IPS-18a (cell line): ENCODE results near the gene VWA5A.
"Not testable (repeated sequence)": the region's sequence is repeated elsewhere in the genome, so short reads cannot be mapped to it uniquely, and the experiment has no call there.

Source experiments
- H3K27ac ChIP-seq: one replicate; pipeline ENCODE4 v1.5.1; 2013; ENCODE audit warnings: low read length
- H3K27me3 ChIP-seq: one replicate; pipeline ENCODE4 v1.6.1; 2013; ENCODE audit warnings: mild to moderate bottlenecking, low read length; ENCODE audit not compliant: control insufficient read depth, insufficient read depth
- H3K36me3 ChIP-seq: one replicate; pipeline ENCODE4 v1.6.1; 2013; ENCODE audit warnings: low read depth, low read length; ENCODE audit not compliant: control insufficient read depth
- H3K4me1 ChIP-seq: one replicate; pipeline ENCODE4 v1.6.1; 2013; ENCODE audit warnings: low read depth, low read length; ENCODE audit not compliant: control insufficient read depth
- H3K4me3 ChIP-seq: one replicate; pipeline ENCODE4 v1.5.1; 2013; ENCODE audit warnings: low read length
- H3K9ac ChIP-seq: one replicate; pipeline ENCODE4 v1.6.1; 2013; ENCODE audit warnings: mild to moderate bottlenecking, low read length, moderate library complexity
- H3K9me3 ChIP-seq: one replicate; pipeline ENCODE4 v1.6.1; 2013; ENCODE audit warnings: low read depth, low read length; ENCODE audit not compliant: control insufficient read depth

The VWA5A gene

DNA sequence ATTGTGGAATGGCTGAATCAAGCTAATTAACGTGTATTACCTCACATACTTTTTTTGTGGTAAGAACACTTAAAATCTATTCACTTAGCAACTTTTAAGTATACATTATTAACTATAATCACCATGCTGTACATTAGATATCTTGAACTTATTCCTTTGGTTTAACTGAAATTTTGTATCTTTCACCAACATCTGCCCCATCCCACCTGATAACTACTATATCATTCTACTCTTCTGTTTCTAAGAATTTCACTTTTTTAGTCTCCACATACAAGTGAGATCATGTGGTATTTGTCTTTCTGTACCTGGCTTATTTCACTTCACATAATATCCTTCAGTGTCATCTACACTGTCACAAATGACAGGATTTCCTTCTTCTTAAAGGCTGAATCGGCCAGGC, 17.1 kb upstream of the VWA5A start:
- H3K9me3 ChIP-seq = no peaks in the 10 kb centered on the region

DNA sequence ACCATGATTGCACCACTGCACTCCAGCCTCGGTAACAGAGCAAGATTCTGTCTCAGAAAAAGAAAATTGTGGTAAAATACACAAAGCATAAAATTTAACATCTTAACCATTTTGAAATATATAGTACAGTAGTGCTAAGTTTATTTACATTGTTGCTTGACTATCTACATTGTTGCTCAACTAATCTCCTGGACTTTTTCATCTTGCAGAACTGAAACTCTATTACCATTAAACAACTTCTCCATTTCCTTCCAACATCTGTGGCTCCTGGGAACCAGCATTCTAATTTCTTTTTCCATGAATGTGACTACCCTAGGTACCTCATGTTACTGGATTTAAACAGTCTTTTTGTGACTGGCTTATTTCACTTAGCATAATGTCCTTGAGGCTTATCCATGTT, 13.5 kb upstream of the VWA5A start:
- Histone ChIP-seq H3K27me3 (no peaks in the 10 kb centered on the region), H3K9ac (no peak overlapping the region), H3K27ac (no peak overlapping the region), H3K4me3 (no peak overlapping the region), H3K4me1 (no peaks in the 10 kb centered on the region), H3K9me3 (no peaks in the 10 kb centered on the region), H3K36me3 (no peaks in the 10 kb centered on the region)

More for the DNA sequence above, 17.1 kb upstream of the VWA5A start:
- H3K4me3 ChIP-seq = no peak overlapping the region
- no peaks in the 10 kb centered on the region for H3K4me1 ChIP-seq
- H3K27ac ChIP-seq = no peak overlapping the region
- no peak overlapping the region for H3K9ac ChIP-seq
- H3K36me3 ChIP-seq = no peaks in the 10 kb centered on the region
- no peaks in the 10 kb centered on the region for H3K27me3 ChIP-seq

DNA sequence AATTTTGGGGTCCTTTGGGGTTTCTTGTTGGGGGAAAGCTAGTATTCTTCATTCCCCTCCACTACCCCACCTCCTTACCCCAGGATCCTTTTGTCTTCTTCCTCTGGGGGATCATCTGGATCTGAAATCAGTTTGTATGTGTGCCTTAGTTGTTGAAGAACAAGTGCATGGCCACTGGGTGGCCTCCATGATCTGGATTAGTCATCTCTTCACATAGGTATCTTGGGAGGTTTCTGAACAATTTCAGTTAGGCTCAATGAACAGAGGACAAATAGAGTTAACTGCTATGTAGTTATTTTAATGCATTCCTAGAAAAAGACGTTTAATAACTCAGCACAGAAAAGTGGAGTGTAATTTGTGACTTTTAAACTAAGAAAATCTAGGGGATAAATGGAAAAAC, 7.1 kb upstream of the VWA5A start:
- Histone ChIP-seq H3K9me3 (no peaks in the 10 kb centered on the region), H3K4me3 (no peak overlapping the region), H3K36me3 (no peaks in the 10 kb centered on the region), H3K9ac (no peak overlapping the region), H3K27me3 (no peaks in the 10 kb centered on the region), H3K4me1 (no peaks in the 10 kb centered on the region), H3K27ac (no peak overlapping the region)

DNA sequence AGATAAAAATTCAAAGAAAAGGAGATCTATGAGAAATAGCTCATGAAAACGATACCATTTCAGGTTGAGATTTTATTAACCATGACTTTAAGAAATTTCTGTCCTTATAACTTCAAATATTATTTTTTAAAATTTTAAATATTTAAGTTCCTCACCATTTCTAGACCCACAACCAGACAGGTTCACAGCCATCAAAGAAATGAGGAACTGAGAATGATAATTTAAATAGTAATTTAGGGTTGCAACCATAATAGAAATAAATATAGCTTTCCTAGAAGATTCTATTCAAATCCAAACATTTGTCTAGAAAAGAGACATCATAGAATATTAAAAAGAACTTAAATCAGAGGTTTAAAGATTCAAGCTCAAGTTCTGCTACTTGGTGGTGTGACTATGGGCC, 5.9 kb upstream of the VWA5A start:
- no peaks in the 10 kb centered on the region for H3K27me3 ChIP-seq
- H3K9me3 ChIP-seq = no peaks in the 10 kb centered on the region
- no peaks in the 10 kb centered on the region for H3K4me1 ChIP-seq
- H3K9ac ChIP-seq = no peak overlapping the region
- H3K27ac ChIP-seq = no peak overlapping the region
- no peaks in the 10 kb centered on the region for H3K36me3 ChIP-seq
- H3K4me3 ChIP-seq = no peak overlapping the region

DNA sequence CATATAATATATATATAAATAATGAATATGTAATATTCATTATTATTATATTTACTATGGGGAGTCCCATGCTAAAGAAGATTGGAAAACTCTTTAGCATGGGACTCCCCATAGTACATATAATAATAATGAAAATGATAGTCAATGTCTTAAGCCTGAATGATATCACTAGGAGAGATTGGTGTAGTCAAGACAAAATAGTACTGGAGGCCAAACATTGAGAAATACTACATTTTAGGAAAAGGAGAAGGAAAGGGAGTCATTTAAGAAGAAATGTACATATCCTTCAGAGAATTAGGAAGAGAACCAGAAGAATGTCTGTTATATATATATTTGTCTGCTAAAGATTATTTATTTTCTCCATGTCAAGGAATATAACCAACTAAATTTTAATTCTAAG, 5.0 kb upstream of the VWA5A start:
- H3K9ac ChIP-seq = no peak overlapping the region
- H3K27me3 ChIP-seq = no peaks in the 10 kb centered on the region
- H3K27ac ChIP-seq = no peak overlapping the region
- H3K36me3 ChIP-seq = no peaks in the 10 kb centered on the region
- no peak overlapping the region for H3K4me3 ChIP-seq
- no peaks in the 10 kb centered on the region for H3K9me3 ChIP-seq
- no peaks in the 10 kb centered on the region for H3K4me1 ChIP-seq

DNA sequence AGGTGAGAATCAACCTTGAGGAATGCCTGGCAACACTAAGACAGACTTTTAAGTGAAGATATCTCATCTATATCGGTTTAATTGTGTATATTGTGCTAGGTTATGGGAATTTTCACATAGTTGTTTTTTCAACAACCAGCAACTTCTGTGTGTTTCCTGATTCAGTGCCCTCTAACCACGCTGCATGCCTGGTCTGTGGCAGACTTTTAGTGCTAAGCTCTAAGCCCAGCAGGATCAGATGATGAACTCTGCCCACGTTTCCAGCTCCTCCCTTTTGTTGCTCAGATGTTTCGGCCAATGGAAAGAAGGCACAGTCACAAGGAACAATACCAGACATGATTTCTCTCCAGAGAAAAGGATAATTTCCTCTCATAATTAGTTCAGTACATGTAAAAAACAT, 1.4 kb upstream of the VWA5A start:
- no peaks in the 10 kb centered on the region for H3K9me3 ChIP-seq
- H3K4me1 ChIP-seq = peaks cover 7% of the 10 kb centered on the region
- no peaks in the 10 kb centered on the region for H3K27me3 ChIP-seq
- no peak overlapping the region for H3K4me3 ChIP-seq
- H3K27ac ChIP-seq = no peak overlapping the region
- no peak overlapping the region for H3K9ac ChIP-seq
- peaks cover 8% of the 10 kb centered on the region for H3K36me3 ChIP-seq

DNA sequence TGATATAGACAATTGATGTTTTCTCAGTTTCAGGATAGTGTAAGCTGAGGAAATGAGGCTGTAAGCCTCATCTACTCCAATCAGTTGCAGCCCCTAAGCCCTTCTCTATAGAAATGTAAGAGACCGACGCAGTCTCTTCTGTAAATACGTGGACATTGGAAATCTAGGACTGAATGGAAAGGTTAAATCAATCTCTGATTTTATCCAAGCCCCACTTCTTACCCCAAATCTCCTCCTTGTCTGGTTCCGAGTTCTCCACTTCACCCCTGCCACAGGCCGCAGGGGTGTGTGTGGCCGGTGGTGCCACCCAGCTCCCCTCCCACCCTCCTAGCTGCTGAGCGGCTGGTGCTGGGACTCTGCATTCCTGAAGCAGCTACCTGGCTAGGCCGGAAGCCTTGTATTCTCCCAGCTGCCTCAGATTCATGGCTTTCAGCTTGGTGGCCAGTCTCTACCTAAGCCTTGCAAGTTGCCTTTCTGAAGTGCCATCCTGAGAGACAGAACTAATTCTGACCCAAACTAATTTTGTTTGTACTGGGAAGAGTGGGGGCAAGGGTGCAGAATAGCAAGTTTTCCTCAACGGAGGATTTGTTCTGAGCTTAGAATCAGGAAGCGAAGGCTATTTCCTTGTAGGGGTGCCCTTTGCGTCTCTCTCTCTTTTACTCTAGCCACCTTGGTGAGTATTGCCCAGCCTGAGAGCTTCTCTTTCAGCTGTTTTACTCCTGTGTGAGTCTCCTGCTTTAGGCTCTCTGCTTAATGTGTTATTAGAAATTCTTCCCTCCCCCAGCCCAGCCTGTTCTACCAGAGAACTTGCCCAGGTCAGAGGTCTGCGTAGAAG, 749 bp downstream of the VWA5A start:
- H3K9me3 ChIP-seq = no peaks in the 10 kb centered on the region
- peak overlapping the region; percentile 67 for H3K4me3 ChIP-seq
- peak overlapping the region; percentile 2 for H3K9ac ChIP-seq
- H3K27ac ChIP-seq = no peak overlapping the region
- peaks cover 7% of the 10 kb centered on the region for H3K4me1 ChIP-seq
- H3K27me3 ChIP-seq = no peaks in the 10 kb centered on the region
- peaks cover 8% of the 10 kb centered on the region for H3K36me3 ChIP-seq

DNA sequence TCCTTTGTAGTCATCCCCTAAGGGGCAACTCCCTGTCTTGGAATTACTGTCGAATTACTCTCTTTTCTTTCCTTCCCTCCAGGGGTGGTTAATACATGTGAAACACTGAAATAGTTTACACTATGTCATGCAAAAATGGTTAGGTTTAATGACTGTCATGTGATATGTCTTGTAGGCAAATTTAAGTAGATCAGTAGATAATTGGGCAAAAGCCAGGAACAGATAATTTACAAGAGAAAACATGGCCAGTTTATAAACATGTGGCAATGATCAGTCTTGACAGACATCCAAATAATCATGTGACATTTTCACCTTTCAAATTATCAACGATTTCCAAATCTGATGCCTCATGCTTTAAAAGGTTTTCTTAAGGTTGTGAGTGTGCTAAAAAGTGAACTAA, 3.9 kb downstream of the VWA5A start:
- Histone ChIP-seq H3K36me3 (peaks cover 8% of the 10 kb centered on the region), H3K4me1 (peaks cover 11% of the 10 kb centered on the region)

DNA sequence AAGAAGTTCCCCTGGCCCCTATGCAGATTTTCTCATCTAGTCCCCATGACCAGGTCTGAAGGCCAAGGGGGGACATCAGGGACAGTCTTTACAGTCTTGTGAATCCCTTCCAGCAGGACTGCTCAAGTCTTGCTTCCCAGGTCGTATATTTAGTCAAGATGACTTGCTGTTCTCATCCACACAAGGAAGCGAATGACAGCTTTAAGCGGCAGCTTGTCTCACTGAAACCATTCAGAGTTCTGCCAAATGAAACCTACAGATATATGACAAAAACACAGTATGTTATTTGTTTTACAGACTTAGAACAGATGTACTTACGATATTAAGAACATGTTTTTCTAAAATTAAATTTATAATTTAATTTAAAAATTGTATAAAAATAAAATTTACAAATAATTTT, 5.6 kb downstream of the VWA5A start:
- H3K27me3 ChIP-seq = no peaks in the 10 kb centered on the region

More for the DNA sequence above, 3.9 kb downstream of the VWA5A start:
- no peaks in the 10 kb centered on the region for H3K27me3 ChIP-seq
- H3K9ac ChIP-seq = no peak overlapping the region
- no peak overlapping the region for H3K4me3 ChIP-seq
- no peak overlapping the region for H3K27ac ChIP-seq
- no peaks in the 10 kb centered on the region for H3K9me3 ChIP-seq

DNA sequence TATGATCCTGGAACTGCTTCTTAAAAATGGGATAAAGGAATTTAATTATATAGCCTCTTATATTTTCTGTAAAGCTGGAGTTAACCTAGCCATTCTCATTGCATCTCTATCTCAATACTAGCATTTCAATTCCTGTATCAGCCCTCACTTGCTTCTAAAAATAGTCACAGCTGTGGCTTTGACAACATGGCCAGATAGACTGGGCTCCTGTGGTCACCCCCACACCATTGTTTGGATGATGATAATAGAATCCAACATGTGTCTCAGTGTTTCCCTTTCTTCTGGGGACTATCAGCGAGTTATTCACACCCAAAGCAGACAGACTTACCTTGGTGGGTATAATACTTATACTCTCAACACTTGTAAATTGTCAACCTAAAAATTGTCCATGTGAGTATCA, 6.9 kb downstream of the VWA5A start:
- Histone ChIP-seq H3K27ac (no peak overlapping the region), H3K36me3 (peaks cover 14% of the 10 kb centered on the region), H3K27me3 (no peaks in the 10 kb centered on the region)

More for the DNA sequence above, 5.6 kb downstream of the VWA5A start:
- peaks cover 9% of the 10 kb centered on the region for H3K4me1 ChIP-seq
- no peak overlapping the region for H3K27ac ChIP-seq
- no peaks in the 10 kb centered on the region for H3K9me3 ChIP-seq
- no peak overlapping the region for H3K4me3 ChIP-seq
- no peak overlapping the region for H3K9ac ChIP-seq
- peaks cover 14% of the 10 kb centered on the region for H3K36me3 ChIP-seq

DNA sequence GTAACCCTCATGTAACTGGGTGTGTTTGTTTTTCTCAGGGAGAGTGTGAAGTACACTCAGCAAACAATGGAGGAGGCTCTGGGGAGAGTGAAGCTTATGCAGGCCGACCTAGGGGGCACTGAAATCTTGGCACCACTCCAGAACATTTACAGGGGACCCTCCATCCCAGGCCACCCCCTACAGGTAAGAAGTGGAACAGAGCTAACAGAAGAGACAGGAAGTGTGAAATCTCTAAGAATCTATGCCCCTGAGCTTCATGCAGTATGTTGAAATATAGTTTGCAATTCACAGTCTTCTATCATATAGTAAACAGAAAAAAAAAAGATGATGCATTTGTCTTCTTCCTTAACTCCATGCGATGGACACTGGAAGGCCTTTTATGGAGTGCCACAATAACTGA, 8.4 kb downstream of the VWA5A start:
- Histone ChIP-seq H3K9ac (no peak overlapping the region), H3K9me3 (no peaks in the 10 kb centered on the region), H3K27me3 (no peaks in the 10 kb centered on the region), H3K27ac (no peak overlapping the region), H3K36me3 (peaks cover 7% of the 10 kb centered on the region), H3K4me1 (peaks cover 3% of the 10 kb centered on the region), H3K4me3 (no peak overlapping the region)

More for the DNA sequence above, 6.9 kb downstream of the VWA5A start:
- no peak overlapping the region for H3K4me3 ChIP-seq
- H3K9me3 ChIP-seq = no peaks in the 10 kb centered on the region
- no peak overlapping the region for H3K9ac ChIP-seq
- H3K4me1 ChIP-seq = peaks cover 3% of the 10 kb centered on the region

DNA sequence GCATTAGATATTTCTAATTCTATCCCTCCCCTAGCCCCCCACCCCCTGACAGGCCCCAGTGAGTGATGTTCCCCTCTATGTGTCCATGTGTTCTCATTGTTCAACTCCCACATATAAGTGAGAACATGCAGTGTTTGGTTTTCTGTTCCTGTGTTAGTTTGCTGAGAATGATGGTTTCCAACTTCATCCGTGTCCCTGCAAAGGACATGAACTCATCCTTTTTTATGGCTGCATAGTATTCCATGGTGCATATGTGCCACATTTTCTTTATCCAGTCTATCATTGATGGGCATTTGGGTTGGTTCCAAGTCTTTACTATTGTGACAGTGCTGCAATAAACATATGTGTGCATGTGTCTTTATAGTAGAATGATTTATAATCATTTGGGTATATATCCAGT, 11.9 kb downstream of the VWA5A start:
- H3K4me1 ChIP-seq, H3K36me3 ChIP-seq, H3K27me3 ChIP-seq, H3K4me3 ChIP-seq, H3K27ac ChIP-seq, H3K9me3 ChIP-seq, H3K9ac ChIP-seq: not testable (repeated sequence)
